Hepatocyte (in vitro differentiated cells): ENCODE results near the gene TRA2B. TPM values are rescaled to one million over a fixed set of nuclear protein-coding genes. Genes with fewer than 3 reads are reported as not detected.

Experiments
- DNase-seq: peaks from one replicate; pipeline ENCODE4 v3.0.0-alpha.2; 2016; ENCODE audit warnings: low spot score
- H2AFZ ChIP-seq: fragments of 200-600 bp; sonication (generic); 2 replicates; pipeline ENCODE4 v1.6.0; 2016; ENCODE audit warnings: antibody characterized with exemption, mild to moderate bottlenecking
- H3K27ac ChIP-seq: fragments of 200-600 bp; sonication (generic); 2 replicates; pipeline ENCODE4 v1.5.1; 2016; ENCODE audit warnings: mild to moderate bottlenecking
- H3K27me3 ChIP-seq: fragments of 200-600 bp; sonication (generic); 2 replicates; pipeline ENCODE4 v1.6.1; 2016
- H3K36me3 ChIP-seq: fragments of 200-600 bp; sonication (generic); replicated peaks from 2 replicates; pipeline ENCODE4 v1.5.1; 2016; ENCODE audit warnings: low read depth; ENCODE audit not compliant: insufficient read depth
- H3K4me1 ChIP-seq: fragments of 200-600 bp; sonication (generic); 2 replicates; pipeline ENCODE4 v1.5.1; 2016; ENCODE audit warnings: mild to moderate bottlenecking, moderate library complexity; ENCODE audit not compliant: insufficient read depth
- H3K4me2 ChIP-seq: fragments of 200-600 bp; sonication (generic); 2 replicates; pipeline ENCODE4 v1.6.0; 2016
- H3K4me3 ChIP-seq: fragments of 200-600 bp; sonication (generic); 2 replicates; pipeline ENCODE4 v1.5.1; 2016; ENCODE audit warnings: mild to moderate bottlenecking
- H3K79me2 ChIP-seq: fragments of 200-600 bp; sonication (generic); 2 replicates; pipeline ENCODE4 v1.6.0; 2017; ENCODE audit warnings: mild to moderate bottlenecking
- H3K9me2 ChIP-seq: fragments of 200-600 bp; sonication (generic); replicated peaks from 2 replicates; pipeline ENCODE4 v1.6.0; 2017; ENCODE audit warnings: mild to moderate bottlenecking; ENCODE audit not compliant: insufficient read depth
- H3K9me3 ChIP-seq: fragments of 200-600 bp; sonication (generic); 2 replicates; pipeline ENCODE4 v1.5.1; 2016; ENCODE audit warnings: low read depth, mild to moderate bottlenecking
- H4K20me1 ChIP-seq: fragments of 200-600 bp; sonication (generic); 2 replicates; pipeline ENCODE4 v1.6.0; 2016; ENCODE audit warnings: mild to moderate bottlenecking; ENCODE audit not compliant: insufficient read depth, poor library complexity, severe bottlenecking
- CTCF ChIP-seq: fragments of 200-600 bp; sonication (generic); IDR thresholded peaks from 2 replicates; pipeline ENCODE4 v1.5.1; 2016; ENCODE audit warnings: antibody characterized with exemption, mild to moderate bottlenecking; ENCODE audit not compliant: poor library complexity
- EZH2 ChIP-seq: fragments of 200-600 bp; sonication (generic); IDR thresholded peaks from 2 replicates; pipeline ENCODE4 v1.6.1; 2016; ENCODE audit warnings: antibody characterized with exemption, mild to moderate bottlenecking, borderline replicate concordance
- EZH2phosphoT487 ChIP-seq: fragments of 200-600 bp; sonication (generic); IDR thresholded peaks from one replicate; pipeline ENCODE4 v1.6.1; 2018; ENCODE audit warnings: antibody characterized with exemption, mild to moderate bottlenecking, low read depth, moderate library complexity; ENCODE audit not compliant: unreplicated experiment, severe bottlenecking
- WGBS: methylation state at CpG from one replicate; pipeline ENCODE4 v1.1.6; 2016; ENCODE audit warnings: low lambda C conversion rate; ENCODE audit errors: missing lambda C conversion rate; 5-methylcytosine and 5-hydroxymethylcytosine counted together
- polyA plus RNA-seq: library from polyadenylated mRNA; unstranded; fragments of >200 nt; fragmentation: Nextera tagmentation; extraction: Ambion mirVana; gene quantifications from 2 replicates; pipeline ENCODE4 v1.2.1, GENCODE V29; 2016
- total RNA-seq: library from RNA; depleted of rRNA; stranded (reverse); fragments of >200 nt; gene quantifications from 2 replicates; pipeline ENCODE4 v1.2.3, GENCODE V29; 2014

The TRA2B gene
- total and polyA plus RNA-seq, 2 experiments from 2014 or later: 93.6 to 135 TPM

- Histone ChIP-seq H3K36me3 (no peaks in the 10 kb centered on the region), H3K4me2 (peak overlapping the region; percentile 93), H4K20me1 (peaks cover 86% of the 10 kb centered on the region), H3K4me1 (peaks cover 59% of the 10 kb centered on the region), H3K27me3 (no peaks in the 10 kb centered on the region), H3K9me3 (no peaks in the 10 kb centered on the region), H2AFZ (no peak overlapping the region), H3K27ac (no peak overlapping the region), H3K9me2 (no peaks in the 10 kb centered on the region), H3K4me3 (peak overlapping the region; percentile 92), H3K79me2 (peaks cover 92% of the 10 kb centered on the region)
- TF ChIP-seq EZH2 (no peak), CTCF (no peak), EZH2phosphoT487 (no peak)
- no peak for DNase-seq
Measured at GRCh38 chr3:185933374-185934173, 4.2 kb downstream of the TRA2B start.

- H3K27me3 ChIP-seq: no peaks in the 10 kb centered on the region
- H3K79me2 ChIP-seq: peaks cover 100% of the 10 kb centered on the region
- H3K36me3 ChIP-seq: no peaks in the 10 kb centered on the region
- TF ChIP-seq CTCF (no peak), EZH2phosphoT487 (no peak), EZH2 (no peak)
- peaks cover 100% of the 10 kb centered on the region for H4K20me1 ChIP-seq
- peaks cover 75% of the 10 kb centered on the region for H3K4me1 ChIP-seq
- H3K4me2 ChIP-seq: peak overlapping the region; percentile 93
- peak overlapping the region; percentile 92 for H3K4me3 ChIP-seq
- 33% methylated on average over 8 of the region's 8 CpGs for WGBS
- no peak overlapping the region for H2AFZ ChIP-seq
- no peak for DNase-seq
- H3K9me2 ChIP-seq: no peaks in the 10 kb centered on the region
- no peaks in the 10 kb centered on the region for H3K9me3 ChIP-seq
- no peak overlapping the region for H3K27ac ChIP-seq
Measured at GRCh38 chr3:185931777-185932612, 5.8 kb downstream of the TRA2B start.

DNA sequence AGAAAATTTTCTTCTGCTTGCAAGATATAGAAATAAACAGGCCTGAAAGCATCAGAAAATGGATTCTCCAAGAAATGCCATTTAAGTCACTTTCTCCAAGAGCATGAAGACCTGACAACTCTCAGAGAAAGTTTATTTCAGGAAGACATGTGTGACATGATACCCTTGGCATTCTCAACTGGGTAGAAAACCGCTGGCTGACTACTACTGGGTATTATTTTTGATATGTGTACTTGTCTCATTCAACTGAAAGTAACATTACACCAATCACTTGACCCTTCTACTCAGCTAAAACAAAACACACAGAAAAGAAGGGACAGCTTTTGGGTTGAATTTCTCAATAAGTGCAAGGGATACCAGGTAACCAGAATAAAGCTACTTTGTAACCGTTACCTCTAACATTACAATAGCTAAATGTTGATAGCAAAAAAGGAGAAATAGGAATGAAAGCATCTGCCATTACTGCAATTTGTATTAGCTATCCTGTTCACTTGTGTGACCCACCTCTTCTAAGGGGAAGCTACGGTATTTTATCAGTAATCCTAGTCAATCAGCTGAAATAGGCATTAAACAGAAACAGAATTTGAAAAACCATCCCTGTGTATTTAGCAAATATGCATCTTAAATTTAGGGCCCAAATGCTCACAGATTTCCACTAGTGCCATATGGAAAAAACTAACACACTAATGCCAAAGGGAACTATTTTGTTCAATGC is 7.3 kb downstream of the TRA2B start:
- peaks cover 100% of the 10 kb centered on the region for H4K20me1 ChIP-seq
- H3K4me3 ChIP-seq: no peak overlapping the region
- H3K27ac ChIP-seq: no peak overlapping the region
- H3K9me3 ChIP-seq: no peaks in the 10 kb centered on the region
- H3K9me2 ChIP-seq: no peaks in the 10 kb centered on the region
- no peak overlapping the region for H2AFZ ChIP-seq
- H3K36me3 ChIP-seq: no peaks in the 10 kb centered on the region
- DNase-seq: no peak
- H3K4me1 ChIP-seq: peaks cover 89% of the 10 kb centered on the region
- TF ChIP-seq CTCF (no peak), EZH2phosphoT487 (no peak), EZH2 (no peak)
- 59% methylated on average over 3 of the region's 3 CpGs for WGBS
- H3K27me3 ChIP-seq: no peaks in the 10 kb centered on the region
- H3K4me2 ChIP-seq: peak overlapping the region; percentile 93
- H3K79me2 ChIP-seq: peaks cover 100% of the 10 kb centered on the region
